Tibial nerve (tissue), 4 donors: Measurements from ENCODE around the gene SLC17A2.

ENCODE experiments used
- CTCF ChIP-seq, 5 experiments: fragments of 200-600 bp in 3 of 5; fragments of 450-650 bp in 2 of 5; sonication (generic) in 3 of 5; IDR thresholded peaks; one replicate each; pipeline ENCODE4 v1.5.1; 2016 to 2019; ENCODE audit warnings: antibody characterized with exemption in 5 of 5, mild to moderate bottlenecking in 3 of 5, moderate library complexity in 2 of 5
- EP300 ChIP-seq, 2 donors: sonication (generic); formaldehyde crosslinking; IDR thresholded peaks; one replicate each; pipeline ENCODE4 v1.6.1; 2017; ENCODE audit warnings: antibody characterized with exemption in 2 of 2, mild to moderate bottlenecking in 1 of 2
- POLR2A ChIP-seq, 2 donors: fragments of 450-650 bp; IDR thresholded peaks; one replicate each; pipeline ENCODE4 v1.6.1; 2017; ENCODE audit warnings: antibody characterized with exemption in 2 of 2, mild to moderate bottlenecking in 2 of 2, moderate library complexity in 2 of 2

DNA sequence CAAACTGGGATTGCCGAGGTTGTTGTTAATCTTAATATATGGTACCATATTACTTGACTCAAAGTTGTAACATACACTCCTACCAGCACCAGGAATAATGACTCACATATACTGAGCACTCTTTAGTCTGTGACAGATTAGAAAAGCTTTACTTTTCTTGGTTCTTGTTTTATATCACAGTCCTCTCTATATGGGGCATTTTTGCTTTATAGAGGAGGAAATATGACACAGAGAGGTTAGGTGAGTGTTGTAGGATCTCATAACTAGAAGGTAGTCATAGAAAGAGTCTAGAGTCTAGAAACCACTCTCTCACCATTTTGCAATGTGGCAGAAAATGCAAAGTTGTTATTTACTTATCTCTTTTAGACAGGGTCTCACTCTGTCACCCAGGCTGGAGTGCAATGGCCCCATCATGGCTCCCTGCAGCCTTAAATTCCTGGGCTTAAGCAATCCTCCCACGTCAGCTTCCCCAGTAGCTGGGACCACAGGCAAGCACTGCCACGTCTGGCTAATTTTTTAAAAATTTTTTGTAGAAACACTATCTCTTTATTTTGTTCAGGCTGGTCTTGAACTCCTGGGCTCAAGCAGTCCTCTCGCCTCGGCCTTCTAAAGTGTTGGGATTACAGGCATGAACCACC, 45.6 kb upstream of the SLC17A2 start:
- TF ChIP-seq CTCF (IDR thresholded peaks at IDR 0.05) (no peak), EP300 (IDR thresholded peaks at IDR 0.05) (no peak), POLR2A (IDR thresholded peaks at IDR 0.05) (no peak)
